Gastrocnemius medialis (tissue), 4 donors: Measurements from ENCODE around the gene DTYMK. TPM values are rescaled to one million over a fixed set of nuclear protein-coding genes. Genes with fewer than 3 reads are reported as not detected.
A peak's percentile ranks its signal among the peaks of the same experiment; 100 is the strongest.

Source experiments
- ATAC-seq, 2 donors: fragments of 150-250 bp; one replicate each; pipeline ENCODE4 v1.9.1; 2016
- DNase-seq, 2 donors: peaks; one replicate each; pipeline ENCODE4 v3.0.0-alpha.2; 2019
- H3K27ac ChIP-seq, 4 donors: fragments of 200-600 bp; sonication (generic); 1 replicate in 1 of 4; 2 replicates in 3 of 4; pipeline ENCODE4 v1.5.1; 2016 to 2018; ENCODE audit warnings: mild to moderate bottlenecking in 2 of 4, moderate library complexity in 1 of 4
- H3K27me3 ChIP-seq, 3 donors: fragments of 200-600 bp; sonication (generic) in 2 of 3; 1 replicate in 1 of 3; 2 replicates in 2 of 3; pipeline versions ENCODE4 v1.5.1 to v1.6.0; 2016 to 2019; ENCODE audit warnings: mild to moderate bottlenecking in 1 of 3, moderate library complexity in 1 of 3
- H3K36me3 ChIP-seq, 2 donors: fragments of 200-600 bp; sonication (generic) in 1 of 2; one replicate each; pipeline ENCODE4 v1.5.1; 2017 to 2018
- H3K4me1 ChIP-seq, 2 donors: fragments of 200-600 bp; sonication (generic) in 1 of 2; one replicate each; pipeline ENCODE4 v1.5.1; 2016 to 2017; ENCODE audit warnings: mild to moderate bottlenecking in 2 of 2
- H3K4me3 ChIP-seq, 4 donors: fragments of 200-600 bp; sonication (generic) in 3 of 4; 1 replicate in 1 of 4; 2 replicates in 3 of 4; pipeline ENCODE4 v1.5.1; 2016 to 2019; ENCODE audit warnings: mild to moderate bottlenecking in 2 of 4
- H3K9me3 ChIP-seq, 3 donors: fragments of 200-600 bp; sonication (generic) in 2 of 3; 1 replicate in 1 of 3; 2 replicates in 2 of 3; pipeline ENCODE4 v1.5.1; 2016 to 2019
- POLR2A ChIP-seq, 2 donors: fragments of 450-650 bp; IDR thresholded peaks; one replicate each; pipeline ENCODE4 v1.6.1; 2017; ENCODE audit warnings: antibody characterized with exemption in 2 of 2, mild to moderate bottlenecking in 2 of 2, moderate library complexity in 2 of 2
- in situ Hi-C, 4 donors: fragments of 200-750 bp; cut with MboI; loops; one replicate each; pipeline versions ENCODE4 v1.15.0 to v1.8.0; 2017; ENCODE audit warnings: low sequenced_read_pairs in 4 of 4
- intact Hi-C: fragments of 100-400 bp; cut with DNase I; formaldehyde crosslinking; loops from one replicate; pipeline ENCODE4 v1.15.1; 2023; ENCODE audit warnings: low total_unique reads
- total RNA-seq, 4 donors: library from RNA; depleted of rRNA; stranded (reverse); fragments of >200 nt; gene quantifications; one replicate each; pipeline versions ENCODE4 v1.1.0 to v1.2.3, GENCODE V29; 2016
- TF ChIP-seq, protein P1 (sequence below), 5 experiments: fragments of 450-650 bp in 3 of 5; fragments of 200-600 bp in 2 of 5; sonication (generic) in 2 of 5; IDR thresholded peaks in 4 of 5; conservative IDR thresholded peaks in 1 of 5; 1 replicate in 4 of 5; 2 replicates in 1 of 5; pipeline ENCODE4 v1.5.1; 2016 to 2019; ENCODE audit warnings: antibody characterized with exemption in 5 of 5, mild to moderate bottlenecking in 3 of 5, moderate library complexity in 3 of 5

DTYMK gene
- total RNA-seq, 4 donors from 2014 or later: 3.9 to 8.2 (median 5.9) TPM

DNA sequence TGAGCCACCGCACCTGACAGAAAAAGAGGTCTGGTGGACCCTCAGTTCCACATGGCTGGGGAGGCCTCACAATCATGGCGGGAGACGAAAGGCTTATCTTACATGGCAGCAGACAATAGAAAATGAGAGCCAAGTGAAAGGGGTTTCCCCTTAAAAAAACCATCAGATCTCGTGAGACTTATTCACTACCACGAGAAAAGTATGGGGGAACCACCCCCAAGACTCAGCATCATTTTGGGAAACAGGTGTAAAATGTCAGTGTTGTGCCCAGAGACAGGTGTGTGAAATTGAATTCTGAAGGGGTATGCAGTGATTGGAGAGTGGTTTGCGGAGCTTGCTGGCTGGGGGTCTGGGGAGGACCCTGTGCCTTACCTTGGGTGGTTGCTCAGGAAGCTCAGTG is 43.3 kb upstream of the DTYMK start:
- intact Hi-C loops: loop anchor here (2.0 to 10.0 kb wide), 4 partner anchors 118 to 878 kb away; partner anchors contain the start of gene SNED1
- no peak for DNase-seq
- no peak overlapping the region for H3K27ac ChIP-seq

DNA sequence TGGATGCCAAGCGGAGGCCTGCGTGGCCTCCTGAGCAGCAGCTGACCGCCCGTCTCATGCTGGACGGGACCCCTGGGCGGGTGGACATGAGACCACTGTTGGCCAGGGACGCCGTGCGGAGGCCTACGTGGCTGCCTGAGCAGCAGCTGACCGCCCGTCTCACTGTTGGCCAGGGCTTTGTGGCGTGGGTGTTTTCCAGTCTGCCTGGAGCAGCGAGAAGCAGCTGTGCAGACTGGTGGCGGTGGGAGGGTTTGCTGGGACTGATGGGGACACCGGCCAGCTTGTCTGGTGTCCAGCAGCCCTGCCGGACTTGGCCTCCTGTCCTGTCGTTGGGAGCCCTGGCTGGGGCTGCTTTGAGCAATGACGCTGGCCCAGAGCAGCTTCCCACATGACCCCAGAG is 42.0 kb upstream of the DTYMK start:
- H3K27ac ChIP-seq: peak overlapping the region; percentile 81 to 90 (median 88)
- in situ Hi-C loops: no loop called here
- ATAC-seq: peak; percentile 94 to 96

More for the DNA sequence above, 43.3 kb upstream of the DTYMK start:
- H3K4me1 ChIP-seq: peaks cover 18% of the 10 kb centered on the region in 2 donors
- H3K36me3 ChIP-seq: peaks cover 0 to under 1% of the 10 kb centered on the region in 2 donors
- H3K27me3 ChIP-seq: no peaks in the 10 kb centered on the region
- no peak overlapping the region for H3K4me3 ChIP-seq
- TF ChIP-seq, protein P1, sequence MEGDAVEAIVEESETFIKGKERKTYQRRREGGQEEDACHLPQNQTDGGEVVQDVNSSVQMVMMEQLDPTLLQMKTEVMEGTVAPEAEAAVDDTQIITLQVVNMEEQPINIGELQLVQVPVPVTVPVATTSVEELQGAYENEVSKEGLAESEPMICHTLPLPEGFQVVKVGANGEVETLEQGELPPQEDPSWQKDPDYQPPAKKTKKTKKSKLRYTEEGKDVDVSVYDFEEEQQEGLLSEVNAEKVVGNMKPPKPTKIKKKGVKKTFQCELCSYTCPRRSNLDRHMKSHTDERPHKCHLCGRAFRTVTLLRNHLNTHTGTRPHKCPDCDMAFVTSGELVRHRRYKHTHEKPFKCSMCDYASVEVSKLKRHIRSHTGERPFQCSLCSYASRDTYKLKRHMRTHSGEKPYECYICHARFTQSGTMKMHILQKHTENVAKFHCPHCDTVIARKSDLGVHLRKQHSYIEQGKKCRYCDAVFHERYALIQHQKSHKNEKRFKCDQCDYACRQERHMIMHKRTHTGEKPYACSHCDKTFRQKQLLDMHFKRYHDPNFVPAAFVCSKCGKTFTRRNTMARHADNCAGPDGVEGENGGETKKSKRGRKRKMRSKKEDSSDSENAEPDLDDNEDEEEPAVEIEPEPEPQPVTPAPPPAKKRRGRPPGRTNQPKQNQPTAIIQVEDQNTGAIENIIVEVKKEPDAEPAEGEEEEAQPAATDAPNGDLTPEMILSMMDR (IDR thresholded peaks at IDR 0.05 in 4 of 5, conservative IDR thresholded peaks at IDR 0.05 in 1 of 5): no peak
- no peak for TF ChIP-seq POLR2A (IDR thresholded peaks at IDR 0.05)
- no peaks in the 10 kb centered on the region for H3K9me3 ChIP-seq
- in situ Hi-C loops: no loop called here
- ATAC-seq: no peak

DNA sequence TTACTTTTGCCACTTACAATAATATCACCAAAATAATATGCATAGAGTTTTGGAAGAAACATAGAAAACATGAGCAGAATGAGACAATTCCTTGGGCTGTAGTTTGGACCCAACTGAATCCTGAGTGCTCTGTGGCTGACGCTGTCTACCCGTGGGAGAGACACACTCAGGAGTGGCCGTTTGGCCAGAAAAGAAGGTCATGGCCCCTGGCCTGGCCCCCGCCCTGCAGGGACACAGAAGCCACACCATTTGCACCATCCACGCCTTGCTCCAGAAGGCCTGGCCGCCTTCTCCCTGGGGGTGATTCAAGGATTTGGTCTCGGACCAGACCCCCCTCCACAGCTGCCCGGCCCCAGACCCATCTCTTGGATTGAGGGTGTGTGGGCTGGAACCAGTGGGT is 41.4 kb upstream of the DTYMK start:
- peaks cover 0 to 16% of the 10 kb centered on the region in 2 donors for H3K36me3 ChIP-seq
- ATAC-seq: peak in 1 of 2 donors; percentile 9
- H3K27ac ChIP-seq: peak overlapping the region; percentile 81 to 90 (median 88)
- no peaks in the 10 kb centered on the region for H3K9me3 ChIP-seq
- TF ChIP-seq, protein P1 (IDR thresholded peaks at IDR 0.05 in 4 of 5, conservative IDR thresholded peaks at IDR 0.05 in 1 of 5): no peak
- no peak for TF ChIP-seq POLR2A (IDR thresholded peaks at IDR 0.05)
- intact Hi-C loops: loop anchor here (2.0 kb wide), 1 partner anchor 153 kb away; no protein-coding TSS in a partner anchor
- no peak overlapping the region for H3K4me3 ChIP-seq
- H3K27me3 ChIP-seq: no peaks in the 10 kb centered on the region
- in situ Hi-C loops: no loop called here
- peaks cover 12 to 13% of the 10 kb centered on the region in 2 donors for H3K4me1 ChIP-seq
- DNase-seq: no peak

More for the DNA sequence above, 42.0 kb upstream of the DTYMK start:
- TF ChIP-seq POLR2A (IDR thresholded peaks at IDR 0.05): peak; percentile 15 to 35
- TF ChIP-seq, protein P1 (IDR thresholded peaks at IDR 0.05 in 4 of 5, conservative IDR thresholded peaks at IDR 0.05 in 1 of 5): no peak
- Histone ChIP-seq H3K9me3 (no peaks in the 10 kb centered on the region), H3K4me3 (peak overlapping the region; percentile 18 to 32 (median 26)), H3K4me1 (peaks cover 12 to 13% of the 10 kb centered on the region in 2 donors), H3K27me3 (no peaks in the 10 kb centered on the region), H3K36me3 (peaks cover 0 to 10% of the 10 kb centered on the region in 2 donors)
- peak; percentile 70 to 93 for DNase-seq
- intact Hi-C loops: loop anchor here (2.0 kb wide), 1 partner anchor 152 kb away; no protein-coding TSS in a partner anchor

DNA sequence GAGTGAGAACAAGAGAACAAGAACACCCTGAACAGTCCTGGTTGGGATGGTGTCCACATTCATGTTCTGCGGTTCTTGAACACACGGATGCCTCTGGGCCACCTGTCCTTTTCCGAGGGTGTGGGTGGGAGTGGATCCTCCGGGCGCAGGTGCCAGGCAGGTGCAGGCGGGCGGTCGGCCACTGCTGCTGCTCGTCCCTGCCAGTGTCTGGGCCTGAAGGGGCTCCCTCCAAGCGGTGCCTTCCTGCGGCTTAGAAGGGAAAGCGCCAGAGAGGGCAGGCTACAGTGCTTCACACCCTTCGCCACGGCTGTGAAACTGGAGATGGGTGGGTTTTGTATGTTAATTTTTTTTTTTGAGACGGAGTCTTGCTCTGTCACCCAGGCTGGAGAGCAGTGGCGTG is 39.8 kb upstream of the DTYMK start:
- intact Hi-C loops: no loop called here

More for the DNA sequence above, 39.8 kb upstream of the DTYMK start:
- Histone ChIP-seq H3K27ac (no peak overlapping the region), H3K27me3 (no peaks in the 10 kb centered on the region), H3K4me3 (no peak overlapping the region), H3K36me3 (peaks cover 0 to 25% of the 10 kb centered on the region in 2 donors), H3K9me3 (no peaks in the 10 kb centered on the region), H3K4me1 (peaks cover 12 to 13% of the 10 kb centered on the region in 2 donors)
- no peak for TF ChIP-seq POLR2A (IDR thresholded peaks at IDR 0.05)
- TF ChIP-seq, protein P1 (IDR thresholded peaks at IDR 0.05 in 4 of 5, conservative IDR thresholded peaks at IDR 0.05 in 1 of 5): no peak
- in situ Hi-C loops: no loop called here
- ATAC-seq (no peak), DNase-seq (no peak)
